HepG2 (cell line): ENCODE measurements around the gene C1S. TPM values are rescaled to one million over a fixed set of nuclear protein-coding genes. Genes with fewer than 3 reads are reported as not detected.

Experiments
- ATAC-seq: fragments of 200-7000 bp; cut with Tn5 transposase; 3 replicates; pipeline ENCODE4 v1.9.1; 2020; ENCODE audit warnings: mild to moderate bottlenecking, moderate library complexity
- BruUV-seq: library from RNA; stranded (reverse); fragments of 400-500 nt; replicated peaks from 2 replicates; lab custom pipeline; 2021; lab: Mats Ljungman, UMichigan
- CTCF ChIA-PET: fragments of 300-600 bp; formaldehyde crosslinking; extraction: SDS; loops from one replicate; lab custom pipeline; 2021; ENCODE audit warnings: low total read pairs, inconsistent platforms, low intra/inter-chr PET ratio; lab: Yijun Ruan, JAX
- POLR2A ChIA-PET: fragments of 350-600 bp; sonication (Branson Sonifier 250); formaldehyde crosslinking; loops from one replicate; lab custom pipeline; 2020; ENCODE audit warnings: antibody characterized with exemption, inconsistent platforms; lab: Yijun Ruan, JAX
- DNase-seq: peaks from one replicate; pipeline ENCODE4 v3.0.0-alpha.2; 2015; ENCODE audit warnings: low spot score
- FAIRE-seq: peaks from 3 replicates; lab custom pipeline; 2011; peaks lifted over from hg19 to GRCh38; lab: Jason Lieb, UNC
- H2AFZ ChIP-seq: one replicate; pipeline ENCODE4 v1.6.1; 2011; ENCODE audit warnings: low read length, inconsistent platforms
- H3K27ac ChIP-seq: fragments of 300-600 bp; 3 replicates; pipeline ENCODE4 v1.8.0; 2011; ENCODE audit warnings: mixed run types, mild to moderate bottlenecking, mixed read lengths, low read length, inconsistent platforms; ENCODE audit not compliant: insufficient read depth; ENCODE audit errors: extremely low read length
- H3K27me3 ChIP-seq, 2 experiments: fragments of 200-600 bp in 1 of 2; 2 replicates in 1 of 2; 3 replicates in 1 of 2; pipeline versions ENCODE4 v1.6.0 to v1.8.0; 2011; ENCODE audit warnings: low read length in 2 of 2, mild to moderate bottlenecking in 2 of 2, moderate library complexity in 2 of 2, inconsistent platforms in 1 of 2; ENCODE audit not compliant: insufficient read depth in 2 of 2, control insufficient read depth in 1 of 2
- H3K36me3 ChIP-seq, 2 experiments: fragments of 200-600 bp in 1 of 2; replicated peaks in 1 of 2; 2 replicates in 1 of 2; 3 replicates in 1 of 2; pipeline versions ENCODE4 v1.5.1 to v1.8.0; 2011; ENCODE audit warnings: low read length in 2 of 2, inconsistent platforms in 1 of 2; ENCODE audit not compliant: insufficient read depth in 2 of 2, control insufficient read depth in 1 of 2
- H3K4me1 ChIP-seq: 2 replicates; pipeline ENCODE4 v1.5.1; 2012; ENCODE audit warnings: low read length, inconsistent platforms; ENCODE audit not compliant: insufficient read depth
- H3K4me2 ChIP-seq: 2 replicates; pipeline ENCODE4 v1.6.0; 2011; ENCODE audit warnings: low read depth, low read length, inconsistent platforms
- H3K4me3 ChIP-seq, 3 experiments: fragments of 200-600 bp in 1 of 3; sonication (generic), shearing (Covaris generic) in 1 of 3; replicated peaks in 1 of 3; 2 replicates each; pipeline ENCODE4 v1.5.1; 2011 to 2016; ENCODE audit warnings: low read length in 3 of 3, inconsistent platforms in 2 of 3, low read depth in 2 of 3, mild to moderate bottlenecking in 2 of 3, control low read depth in 1 of 3, mixed read lengths in 1 of 3; ENCODE audit not compliant: insufficient read depth in 1 of 3
- H3K79me2 ChIP-seq: one replicate; pipeline ENCODE4 v1.6.1; 2011; ENCODE audit warnings: low read length, inconsistent platforms; ENCODE audit not compliant: insufficient read depth
- H3K9ac ChIP-seq: 2 replicates; pipeline ENCODE4 v1.6.0; 2011; ENCODE audit warnings: mild to moderate bottlenecking, low read depth, low read length, inconsistent platforms; ENCODE audit not compliant: insufficient read depth
- H3K9me3 ChIP-seq: 2 replicates; pipeline ENCODE4 v1.5.1; 2012; ENCODE audit warnings: mild to moderate bottlenecking, low read length
- H4K20me1 ChIP-seq: 2 replicates; pipeline ENCODE4 v1.6.0; 2011; ENCODE audit warnings: inconsistent platforms, mild to moderate bottlenecking, low read length, moderate library complexity; ENCODE audit not compliant: insufficient read depth
- BATF2 ChIP-seq: sonication (generic); formaldehyde crosslinking; IDR thresholded peaks from 2 replicates; pipeline ENCODE4 v1.8.0; 2022; ENCODE audit warnings: mild to moderate bottlenecking, missing genetic modification reagents, moderate library complexity
- DPF2 ChIP-seq: sonication (generic); formaldehyde crosslinking; IDR thresholded peaks from 2 replicates; pipeline ENCODE4 v1.4.0; 2020; ENCODE audit warnings: mild to moderate bottlenecking, low read depth, missing genetic modification reagents, borderline replicate concordance
- FIP1L1 ChIP-seq: fragments of 200-400 bp; formaldehyde crosslinking; IDR thresholded peaks from 2 replicates; pipeline ENCODE4 v1.6.1; 2018; ENCODE audit warnings: low read depth, mild to moderate bottlenecking, low read length, moderate library complexity, borderline replicate concordance; ENCODE audit not compliant: insufficient read depth
- ISL2 ChIP-seq: sonication (generic); formaldehyde crosslinking; IDR thresholded peaks from 2 replicates; pipeline ENCODE4 v1.5.0; 2020; ENCODE audit warnings: missing genetic modification reagents
- MED13 ChIP-seq: sonication (generic); formaldehyde crosslinking; IDR thresholded peaks from 2 replicates; pipeline ENCODE4 v1.5.0; 2020; ENCODE audit warnings: missing genetic modification reagents
- NCOA1 ChIP-seq: sonication (generic); formaldehyde crosslinking; IDR thresholded peaks from 2 replicates; pipeline ENCODE4 v1.9.0; 2021; ENCODE audit warnings: missing genetic modification reagents
- SATB2 ChIP-seq: sonication (generic); formaldehyde crosslinking; IDR thresholded peaks from 2 replicates; pipeline ENCODE4 v1.5.0; 2020; ENCODE audit warnings: missing genetic modification reagents
- SIX4 ChIP-seq: sonication (generic); formaldehyde crosslinking; IDR thresholded peaks from 2 replicates; pipeline ENCODE4 v1.4.0; 2020; ENCODE audit warnings: missing genetic modification reagents
- TSC22D2 ChIP-seq: sonication (generic); formaldehyde crosslinking; IDR thresholded peaks from 2 replicates; pipeline ENCODE4 v1.5.1; 2020; ENCODE audit warnings: missing genetic modification reagents, mild to moderate bottlenecking, borderline replicate concordance
- U2AF2 ChIP-seq: fragments of 200-400 bp; formaldehyde crosslinking; IDR thresholded peaks from 2 replicates; pipeline ENCODE4 v1.6.1; 2017; ENCODE audit warnings: low read depth, mild to moderate bottlenecking, low read length
- ZFP36L1 ChIP-seq: sonication (generic); formaldehyde crosslinking; IDR thresholded peaks from 2 replicates; pipeline ENCODE4 v1.8.0; 2022; ENCODE audit warnings: mild to moderate bottlenecking, missing genetic modification reagents, moderate library complexity
- ZMYM2 ChIP-seq: sonication (generic); formaldehyde crosslinking; IDR thresholded peaks from 2 replicates; pipeline ENCODE4 v1.8.0; 2022; ENCODE audit warnings: mild to moderate bottlenecking, missing genetic modification reagents
- ZNF10 ChIP-seq: sonication (generic); formaldehyde crosslinking; IDR thresholded peaks from 2 replicates; pipeline ENCODE4 v1.4.0; 2020; ENCODE audit warnings: mild to moderate bottlenecking, low read depth, missing genetic modification reagents, borderline replicate concordance
- ZNF253 ChIP-seq: sonication (generic); formaldehyde crosslinking; IDR thresholded peaks from 2 replicates; pipeline ENCODE4 v1.8.0; 2022; ENCODE audit warnings: mild to moderate bottlenecking, missing genetic modification reagents, borderline replicate concordance
- ZNF782 ChIP-seq: sonication (generic); formaldehyde crosslinking; IDR thresholded peaks from 2 replicates; pipeline ENCODE4 v1.4.0; 2020; ENCODE audit warnings: missing genetic modification reagents, mild to moderate bottlenecking, borderline replicate concordance
- WGBS: methylation state at CpG from one replicate; pipeline ENCODE4 v1.1.6; 2017; ENCODE audit warnings: low lambda C conversion rate; 5-methylcytosine and 5-hydroxymethylcytosine counted together
- in situ Hi-C: cut with HindIII; loops from 2 replicates; pipeline ENCODE4 v1.10.0; 2017; ENCODE audit warnings: low pct_unique_long_range_greater_than_20kb; ENCODE audit not compliant: extremely low pct_ligation_motif_present
- intact Hi-C: fragments of 100-400 bp; cut with micrococcal nuclease; formaldehyde crosslinking; loops from one replicate; pipeline ENCODE4 v1.10.0; 2022; ENCODE audit not compliant: unreplicated experiment
- polyA plus RNA-seq, 8 experiments: library from polyadenylated mRNA; depleted of rRNA in 3 of 8; stranded (reverse) in 7 of 8; unstranded in 1 of 8; fragments of >200 nt; fragmentation: Illumina TruSeq in 4 of 8; extraction: Trizol in 4 of 8; gene quantifications; 2 replicates each; pipeline versions ENCODE4 v1.2.1 to v1.2.3, GENCODE V29; 2011 to 2016; ENCODE audit warnings: low read depth in 4 of 8, missing spikeins in 1 of 8, mixed read lengths in 1 of 8; ENCODE audit not compliant: insufficient read depth in 1 of 8
- total RNA-seq, 5 experiments: library from RNA; depleted of rRNA; stranded (reverse); fragments of >200 nt; fragmentation: Illumina TruSeq; extraction: Trizol; gene quantifications; 2 replicates each; pipeline ENCODE4 v1.2.3, GENCODE V29; 2016; ENCODE audit warnings: low read depth in 1 of 5
- TF ChIP-seq, protein P1 (sequence below): conservative IDR thresholded peaks from 2 replicates; pipeline ENCODE4 v1.6.1; 2018; ENCODE audit warnings: missing genetic modification reagents

The C1S gene
- total and polyA plus RNA-seq, 2 of the 13 experiments (the other 11 are each of a cell fraction or from before 2014, with no cell fraction given): 14.5 to 18.2 TPM

DNA sequence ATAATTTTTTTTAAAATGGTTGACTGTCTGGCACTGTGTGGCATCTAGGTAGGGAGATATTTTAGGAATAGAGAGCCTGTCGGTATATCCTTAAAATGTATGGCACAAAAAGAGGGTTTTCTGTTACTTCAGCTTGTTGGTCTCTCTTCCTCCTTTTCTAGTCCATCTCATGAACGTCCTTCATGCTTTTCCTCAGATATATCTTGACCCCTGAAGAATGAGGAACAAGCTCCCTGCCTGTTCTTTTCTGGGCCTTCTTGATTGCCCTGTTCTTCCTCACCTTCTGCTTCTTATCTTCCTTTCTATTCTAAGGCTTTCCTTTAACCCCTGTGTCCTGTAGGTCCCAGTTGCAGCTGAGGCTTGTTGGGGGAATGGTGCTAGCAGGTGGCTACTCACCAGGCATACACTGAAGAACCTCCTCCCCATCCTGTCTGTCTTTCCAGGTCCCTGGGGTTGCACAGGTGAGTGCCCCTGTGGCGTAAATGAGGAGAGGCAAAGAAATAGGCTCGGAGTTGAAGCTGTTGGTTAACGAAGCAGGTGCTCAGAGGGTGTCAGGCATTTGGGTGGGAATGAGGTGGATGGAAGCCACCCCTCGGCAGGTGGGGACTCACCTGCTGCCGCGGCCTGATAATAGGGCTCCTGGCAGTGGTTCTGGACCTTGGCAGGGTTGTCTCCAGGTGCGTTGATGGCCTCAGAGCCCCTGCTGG lies 38.9 kb downstream of the C1S start:
- H2AFZ ChIP-seq: no peak overlapping the region
- BruUV-seq: no TSS peak
- no peak for ATAC-seq
- ChIA-PET CTCF (no interaction called here), POLR2A (interaction anchor here (1.2 to 1.6 kb wide), 3 partner anchors 8 to 155 kb away, joined by 3 to 8 read pairs (median 5); partner anchors contain the start of genes C12orf57 and RNU7-1)
- no peaks in the 10 kb centered on the region for H3K9me3 ChIP-seq
- H4K20me1 ChIP-seq: no peaks in the 10 kb centered on the region; the same call in 1 of the 2 replicates
- no peaks in the 10 kb centered on the region for H3K79me2 ChIP-seq
- H3K36me3 ChIP-seq: peaks cover 6 to 13% of the 10 kb centered on the region in 2 experiments; a peak in 4 of 5 replicates
- in situ Hi-C loops: no loop called here
- H3K27ac ChIP-seq: no peak overlapping the region
- no peak for DNase-seq
- intact Hi-C loops: no loop called here
- H3K4me1 ChIP-seq: peaks cover 15% of the 10 kb centered on the region
- no peak overlapping the region for H3K4me3 ChIP-seq
- no peak for FAIRE-seq
- 97% methylated on average over 8 of the region's 9 CpGs for WGBS
- H3K9ac ChIP-seq: no peak overlapping the region
- no peaks in the 10 kb centered on the region for H3K27me3 ChIP-seq
- TF ChIP-seq ZFP36L1 (no peak), MED13 (no peak)
- no peak overlapping the region for H3K4me2 ChIP-seq

DNA sequence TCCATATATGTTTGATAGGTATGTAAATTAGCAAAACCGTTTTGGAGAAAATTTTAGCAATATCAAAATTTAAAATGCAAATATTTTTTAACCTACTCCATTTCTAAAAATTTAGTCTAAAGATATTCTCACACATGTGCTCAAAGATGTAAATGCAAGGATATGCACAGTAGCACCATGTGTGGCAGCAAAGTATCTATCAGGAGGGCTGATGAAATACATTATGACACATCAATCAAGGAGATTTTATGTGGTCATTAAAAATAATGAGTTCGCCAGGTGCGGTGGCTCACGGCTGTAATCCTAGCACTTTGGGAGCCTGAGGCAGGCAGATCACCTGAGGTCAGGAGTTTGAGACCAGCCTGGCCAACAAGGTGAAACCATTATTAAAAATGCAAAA lies 39.7 kb downstream of the C1S start:
- ATAC-seq (no peak), DNase-seq (no peak), FAIRE-seq (no peak)
- no peaks in the 10 kb centered on the region for H3K27me3 ChIP-seq
- H3K4me1 ChIP-seq: peaks cover 15% of the 10 kb centered on the region
- H2AFZ ChIP-seq: no peak overlapping the region
- H4K20me1 ChIP-seq: no peaks in the 10 kb centered on the region; the same call in 1 of the 2 replicates
- ChIA-PET POLR2A (interaction anchor here (1.6 kb wide), 1 partner anchor 156 kb away, joined by 5 read pairs; the partner anchor contains the start of genes C12orf57 and RNU7-1), CTCF (no interaction called here)
- peaks cover 6 to 13% of the 10 kb centered on the region in 2 experiments; a peak in 4 of 5 replicates for H3K36me3 ChIP-seq
- BruUV-seq: no TSS peak
- WGBS: 94% methylated on average over 4 of the region's 4 CpGs
- H3K4me2 ChIP-seq: no peak overlapping the region
- H3K79me2 ChIP-seq: no peaks in the 10 kb centered on the region
- no peak overlapping the region for H3K4me3 ChIP-seq
- intact Hi-C loops: no loop called here
- in situ Hi-C loops: no loop called here
- no peak overlapping the region for H3K27ac ChIP-seq
- no peaks in the 10 kb centered on the region for H3K9me3 ChIP-seq
- no peak overlapping the region for H3K9ac ChIP-seq
- no peak for TF ChIP-seq ZNF253 (CRISPR knock-in tag)
- no peak for TF ChIP-seq SIX4 (CRISPR knock-in tag)
- TF ChIP-seq TSC22D2 (CRISPR knock-in tag): no peak
- no peak for TF ChIP-seq FIP1L1
- no peak for TF ChIP-seq ISL2 (CRISPR knock-in tag)
- no peak for TF ChIP-seq NCOA1
- TF ChIP-seq DPF2 (CRISPR knock-in tag): no peak
- TF ChIP-seq, protein P1, sequence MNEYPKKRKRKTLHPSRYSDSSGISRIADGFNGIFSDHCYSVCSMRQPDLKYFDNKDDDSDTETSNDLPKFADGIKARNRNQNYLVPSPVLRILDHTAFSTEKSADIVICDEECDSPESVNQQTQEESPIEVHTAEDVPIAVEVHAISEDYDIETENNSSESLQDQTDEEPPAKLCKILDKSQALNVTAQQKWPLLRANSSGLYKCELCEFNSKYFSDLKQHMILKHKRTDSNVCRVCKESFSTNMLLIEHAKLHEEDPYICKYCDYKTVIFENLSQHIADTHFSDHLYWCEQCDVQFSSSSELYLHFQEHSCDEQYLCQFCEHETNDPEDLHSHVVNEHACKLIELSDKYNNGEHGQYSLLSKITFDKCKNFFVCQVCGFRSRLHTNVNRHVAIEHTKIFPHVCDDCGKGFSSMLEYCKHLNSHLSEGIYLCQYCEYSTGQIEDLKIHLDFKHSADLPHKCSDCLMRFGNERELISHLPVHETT (CRISPR knock-in tag): no peak
- TF ChIP-seq BATF2 (CRISPR knock-in tag): no peak
- TF ChIP-seq U2AF2: no peak
- TF ChIP-seq SATB2 (CRISPR knock-in tag): no peak
- no peak for TF ChIP-seq ZMYM2
- TF ChIP-seq ZNF782 (CRISPR knock-in tag): no peak
- no peak for TF ChIP-seq ZNF10 (CRISPR knock-in tag)
